Loucy (cell line): ENCODE measurements around the gene NDUFAF8.
A peak's percentile ranks its signal among the peaks of the same experiment; 100 is the strongest.

ENCODE experiments used
- H2AFZ ChIP-seq: fragments of 200-600 bp; sonication (generic); 2 replicates; pipeline ENCODE4 v1.6.0; 2016; ENCODE audit warnings: antibody characterized with exemption, mild to moderate bottlenecking, low read length, moderate library complexity
- H3F3A ChIP-seq: fragments of 200-600 bp; 2 replicates; pipeline ENCODE4 v1.6.0; 2016; ENCODE audit warnings: antibody characterized with exemption, low read depth, mild to moderate bottlenecking
- H3K27me3 ChIP-seq: fragments of 200-600 bp; sonication (generic); 2 replicates; pipeline ENCODE4 v1.6.1; 2014; ENCODE audit warnings: low read length, mild to moderate bottlenecking; ENCODE audit not compliant: insufficient read depth, poor library complexity, severe bottlenecking
- H3K36me3 ChIP-seq: fragments of 200-600 bp; sonication (generic); 2 replicates; pipeline ENCODE4 v1.6.1; 2016; ENCODE audit warnings: low read length; ENCODE audit not compliant: insufficient read depth
- H3K4me1 ChIP-seq: fragments of 200-600 bp; sonication (generic); 2 replicates; pipeline ENCODE4 v1.5.1; 2014; ENCODE audit warnings: low read length, mild to moderate bottlenecking; ENCODE audit not compliant: insufficient read depth, poor library complexity, severe bottlenecking
- H3K4me2 ChIP-seq: fragments of 200-600 bp; sonication (generic); 2 replicates; pipeline ENCODE4 v1.6.0; 2014; ENCODE audit warnings: antibody characterized with exemption, low read length, low read depth, mild to moderate bottlenecking; ENCODE audit not compliant: poor library complexity, severe bottlenecking
- H3K4me3 ChIP-seq: fragments of 200-600 bp; sonication (generic); 2 replicates; pipeline ENCODE4 v1.5.1; 2014; ENCODE audit warnings: low read length, mild to moderate bottlenecking, mixed read lengths; ENCODE audit not compliant: poor library complexity, severe bottlenecking
- H3K79me2 ChIP-seq: fragments of 200-600 bp; sonication (generic); 2 replicates; pipeline ENCODE4 v1.6.1; 2014; ENCODE audit warnings: low read length; ENCODE audit not compliant: insufficient read depth
- H3K9ac ChIP-seq: fragments of 200-600 bp; sonication (generic); 2 replicates; pipeline ENCODE4 v1.6.0; 2014; ENCODE audit warnings: mild to moderate bottlenecking, low read depth, low read length, moderate library complexity; ENCODE audit not compliant: poor library complexity, severe bottlenecking
- H3K9me2 ChIP-seq: fragments of 200-600 bp; sonication (generic); replicated peaks from 2 replicates; pipeline ENCODE4 v1.6.1; 2016; ENCODE audit warnings: low read depth, low read length, mixed read lengths
- H3K9me3 ChIP-seq: fragments of 200-600 bp; sonication (generic); 2 replicates; pipeline ENCODE4 v1.6.1; 2014; ENCODE audit warnings: mild to moderate bottlenecking, antibody characterized with exemption, low read length, low read depth; ENCODE audit not compliant: insufficient read depth
- H4K20me1 ChIP-seq: fragments of 200-600 bp; sonication (generic); 2 replicates; pipeline ENCODE4 v1.6.0; 2014; ENCODE audit warnings: antibody characterized with exemption, low read length, mild to moderate bottlenecking; ENCODE audit not compliant: insufficient read depth, poor library complexity, severe bottlenecking
- EZH2phosphoT487 ChIP-seq: fragments of 200-600 bp; IDR thresholded peaks from 2 replicates; pipeline ENCODE4 v1.6.1; 2018; ENCODE audit warnings: antibody characterized with exemption, mild to moderate bottlenecking, moderate library complexity, borderline replicate concordance
- TF ChIP-seq, protein P1 (sequence below): fragments of 200-600 bp; sonication (generic); conservative IDR thresholded peaks from 2 replicates; pipeline ENCODE4 v1.5.1; 2014; ENCODE audit warnings: mild to moderate bottlenecking, antibody characterized with exemption, low read length

The NDUFAF8 gene

DNA sequence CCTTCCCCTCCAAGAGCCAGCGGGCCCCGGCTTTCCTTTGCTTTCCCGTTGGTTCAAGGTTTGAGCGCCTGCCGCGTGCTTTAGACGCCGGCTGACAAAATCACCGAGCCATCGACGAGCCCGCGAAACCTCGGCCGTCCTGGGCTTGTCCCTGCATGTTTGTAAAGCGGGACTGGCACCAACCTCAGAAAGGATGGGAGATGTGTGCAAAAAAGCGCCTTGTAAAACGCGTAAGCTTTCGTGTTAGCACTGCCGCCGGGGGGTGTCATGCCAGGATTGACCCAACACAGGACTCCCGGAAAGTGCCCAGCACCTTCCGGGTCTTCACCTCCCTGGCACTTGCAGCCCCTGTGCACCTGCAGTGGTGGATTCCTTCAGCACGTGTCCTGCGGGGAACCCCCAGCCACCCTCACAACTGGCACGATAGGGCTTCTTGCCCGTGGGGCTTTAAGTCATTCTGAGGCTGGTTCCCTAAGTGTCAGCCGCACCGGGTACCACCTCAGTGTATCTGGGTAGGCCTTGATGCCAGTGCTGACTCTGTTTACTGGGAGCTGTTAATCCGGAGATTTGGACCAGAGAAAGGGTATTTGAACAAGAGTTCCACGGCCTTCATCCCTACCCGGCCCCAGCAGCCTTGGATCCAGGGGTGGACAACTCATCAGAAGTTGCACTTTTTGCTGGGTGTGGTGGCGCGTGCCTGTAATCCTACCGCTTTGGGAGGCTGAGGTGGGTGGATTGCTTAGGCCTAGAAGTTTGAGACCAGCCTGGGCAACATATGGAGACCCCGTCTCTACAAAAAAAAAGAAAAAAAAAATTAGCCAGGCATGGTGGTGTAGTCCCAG, 817 bp downstream of the NDUFAF8 start:
- H3K27me3 ChIP-seq = no peaks in the 10 kb centered on the region
- peaks cover 59% of the 10 kb centered on the region for H3K79me2 ChIP-seq
- H3K4me2 ChIP-seq = peak overlapping the region; percentile 97
- H3K9me2 ChIP-seq = no peaks in the 10 kb centered on the region
- TF ChIP-seq, protein P1, sequence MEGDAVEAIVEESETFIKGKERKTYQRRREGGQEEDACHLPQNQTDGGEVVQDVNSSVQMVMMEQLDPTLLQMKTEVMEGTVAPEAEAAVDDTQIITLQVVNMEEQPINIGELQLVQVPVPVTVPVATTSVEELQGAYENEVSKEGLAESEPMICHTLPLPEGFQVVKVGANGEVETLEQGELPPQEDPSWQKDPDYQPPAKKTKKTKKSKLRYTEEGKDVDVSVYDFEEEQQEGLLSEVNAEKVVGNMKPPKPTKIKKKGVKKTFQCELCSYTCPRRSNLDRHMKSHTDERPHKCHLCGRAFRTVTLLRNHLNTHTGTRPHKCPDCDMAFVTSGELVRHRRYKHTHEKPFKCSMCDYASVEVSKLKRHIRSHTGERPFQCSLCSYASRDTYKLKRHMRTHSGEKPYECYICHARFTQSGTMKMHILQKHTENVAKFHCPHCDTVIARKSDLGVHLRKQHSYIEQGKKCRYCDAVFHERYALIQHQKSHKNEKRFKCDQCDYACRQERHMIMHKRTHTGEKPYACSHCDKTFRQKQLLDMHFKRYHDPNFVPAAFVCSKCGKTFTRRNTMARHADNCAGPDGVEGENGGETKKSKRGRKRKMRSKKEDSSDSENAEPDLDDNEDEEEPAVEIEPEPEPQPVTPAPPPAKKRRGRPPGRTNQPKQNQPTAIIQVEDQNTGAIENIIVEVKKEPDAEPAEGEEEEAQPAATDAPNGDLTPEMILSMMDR = no peak
- TF ChIP-seq EZH2phosphoT487 = no peak
- H2AFZ ChIP-seq = no peak overlapping the region
- H3K36me3 ChIP-seq = no peaks in the 10 kb centered on the region; the same call in 1 of the 2 replicates
- H3K4me1 ChIP-seq = peaks cover 35% of the 10 kb centered on the region
- peaks cover 22% of the 10 kb centered on the region for H4K20me1 ChIP-seq
- H3F3A ChIP-seq = no peaks in the 10 kb centered on the region
- H3K4me3 ChIP-seq = peak overlapping the region; percentile 95
- no peaks in the 10 kb centered on the region for H3K9me3 ChIP-seq
- H3K9ac ChIP-seq = peak overlapping the region; percentile 87

DNA sequence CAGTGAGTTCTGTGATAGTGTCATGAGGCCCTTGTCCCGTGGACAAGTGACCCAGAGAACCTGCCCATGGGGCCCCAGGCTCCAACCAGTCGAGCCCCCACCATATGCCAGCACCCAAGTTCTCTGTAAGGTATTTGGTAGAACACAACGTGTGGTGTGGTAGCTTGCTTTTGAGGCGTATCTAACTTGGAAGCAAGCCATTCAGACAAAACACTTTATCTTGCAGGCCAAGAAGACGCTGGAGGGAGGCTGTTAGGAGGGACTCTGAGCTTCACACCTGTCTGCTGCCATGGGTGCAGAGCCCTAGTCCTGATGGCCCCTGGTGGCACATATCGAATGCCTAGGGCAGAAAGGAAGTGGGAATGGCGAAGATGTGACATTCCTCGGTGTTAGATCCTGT, 1.6 kb downstream of the NDUFAF8 start:
- Histone ChIP-seq H3K36me3 (no peaks in the 10 kb centered on the region; the same call in 1 of the 2 replicates), H3K9me3 (no peaks in the 10 kb centered on the region), H2AFZ (no peak overlapping the region), H3F3A (no peaks in the 10 kb centered on the region), H3K9ac (peak overlapping the region; percentile 87), H3K79me2 (peaks cover 55% of the 10 kb centered on the region), H3K27me3 (no peaks in the 10 kb centered on the region), H3K4me1 (peaks cover 35% of the 10 kb centered on the region), H3K9me2 (no peaks in the 10 kb centered on the region), H3K4me3 (peak overlapping the region; percentile 95), H3K4me2 (peak overlapping the region; percentile 97), H4K20me1 (peaks cover 22% of the 10 kb centered on the region)
- TF ChIP-seq, protein P1 = no peak
- no peak for TF ChIP-seq EZH2phosphoT487

DNA sequence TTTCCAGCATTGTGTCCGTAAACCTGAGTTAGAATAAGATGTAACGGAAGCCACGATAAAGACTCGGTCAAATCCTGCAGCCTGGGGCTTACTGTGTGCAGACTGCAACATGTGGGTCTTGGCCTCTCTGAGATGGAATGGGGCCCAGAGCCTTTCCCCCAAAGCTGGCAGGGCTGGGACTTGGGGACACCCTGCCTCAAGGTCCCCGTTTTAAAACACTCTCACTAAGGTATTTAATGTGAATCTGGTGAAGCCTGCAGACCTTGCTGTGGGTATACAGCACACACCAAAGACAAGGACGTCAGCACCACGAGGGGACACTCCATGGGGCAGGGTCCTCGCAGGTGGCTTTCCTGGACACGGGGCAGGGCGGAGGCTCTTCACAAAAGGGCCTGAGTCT, 2.1 kb downstream of the NDUFAF8 start:
- Histone ChIP-seq H3K4me2 (peak overlapping the region; percentile 97), H2AFZ (no peak overlapping the region)
- TF ChIP-seq, protein P1 = no peak
- TF ChIP-seq EZH2phosphoT487 = no peak

More for the DNA sequence above, 2.1 kb downstream of the NDUFAF8 start:
- peak overlapping the region; percentile 95 for H3K4me3 ChIP-seq
- H3K4me1 ChIP-seq = peaks cover 33% of the 10 kb centered on the region
- H3K9ac ChIP-seq = peak overlapping the region; percentile 87
- H3K79me2 ChIP-seq = peaks cover 51% of the 10 kb centered on the region
- no peaks in the 10 kb centered on the region for H3K9me3 ChIP-seq
- H3K36me3 ChIP-seq = no peaks in the 10 kb centered on the region; the same call in 1 of the 2 replicates
- no peaks in the 10 kb centered on the region for H3K27me3 ChIP-seq
- no peaks in the 10 kb centered on the region for H3F3A ChIP-seq
- peaks cover 21% of the 10 kb centered on the region for H4K20me1 ChIP-seq
- H3K9me2 ChIP-seq = no peaks in the 10 kb centered on the region
